Neural cell (in vitro differentiated cells): ENCODE data around the gene VIT. TPM values are rescaled to one million over a fixed set of nuclear protein-coding genes. Genes with fewer than 3 reads are reported as not detected.

Source experiments
- H2AFZ ChIP-seq: fragments of 200-600, 300-800 bp; sonication (generic), shearing (Covaris generic); 2 replicates; pipeline ENCODE4 v1.6.0; 2014; ENCODE audit warnings: low read depth, mild to moderate bottlenecking, antibody characterized with exemption, low read length, moderate library complexity
- H3F3A ChIP-seq: fragments of 200-600 bp; shearing (Covaris generic); 2 replicates; pipeline ENCODE4 v1.6.1; 2016; ENCODE audit warnings: mild to moderate bottlenecking, moderate library complexity, mixed read lengths, antibody characterized with exemption, low read length; ENCODE audit not compliant: insufficient read depth, poor library complexity, severe bottlenecking
- H3K27ac ChIP-seq: fragments of 200-600, 300-800 bp; sonication (generic), shearing (Covaris generic); 2 replicates; pipeline ENCODE4 v1.5.1; 2014; ENCODE audit warnings: mild to moderate bottlenecking, low read length, moderate library complexity
- H3K27me3 ChIP-seq: fragments of 300-800, 200-600 bp; sonication (generic), shearing (Covaris generic); 2 replicates; pipeline ENCODE4 v1.6.0; 2014; ENCODE audit warnings: mild to moderate bottlenecking, low read depth, low read length, moderate library complexity; ENCODE audit not compliant: insufficient read depth
- H3K36me3 ChIP-seq: fragments of 300-800, 200-600 bp; sonication (generic), shearing (Covaris generic); 2 replicates; pipeline ENCODE4 v1.5.1; 2014; ENCODE audit warnings: mild to moderate bottlenecking, antibody characterized with exemption, low read length, moderate library complexity; ENCODE audit not compliant: insufficient read depth
- H3K4me2 ChIP-seq: fragments of 300-800, 200-600 bp; sonication (generic), shearing (Covaris generic); 2 replicates; pipeline ENCODE4 v1.6.0; 2014; ENCODE audit warnings: mild to moderate bottlenecking, low read length
- H3K4me3 ChIP-seq: fragments of 300-800, 200-600 bp; sonication (generic), shearing (Covaris generic); 2 replicates; pipeline ENCODE4 v1.5.1; 2014; ENCODE audit warnings: mild to moderate bottlenecking, low read length, moderate library complexity
- H3K79me2 ChIP-seq: fragments of 200-600 bp; shearing (Covaris generic); replicated peaks from 2 replicates; pipeline ENCODE4 v1.6.0; 2014; ENCODE audit warnings: mild to moderate bottlenecking, low read length, moderate library complexity; ENCODE audit not compliant: insufficient read depth
- H3K9ac ChIP-seq: fragments of 300-800, 200-600 bp; sonication (generic), shearing (Covaris generic); 2 replicates; pipeline ENCODE4 v1.6.1; 2016; ENCODE audit warnings: mild to moderate bottlenecking, low read length, mixed read lengths
- H3K9me2 ChIP-seq: fragments of 200-600 bp; shearing (Covaris generic); 2 replicates; pipeline ENCODE4 v1.6.1; 2016; ENCODE audit warnings: mild to moderate bottlenecking, low read length, mixed read lengths; ENCODE audit not compliant: insufficient read depth
- H3K9me3 ChIP-seq: fragments of 200-600, 300-800 bp; sonication (generic), shearing (Covaris generic); 2 replicates; pipeline ENCODE4 v1.6.1; 2016; ENCODE audit warnings: mild to moderate bottlenecking, mixed run types, low read length, moderate library complexity, mixed read lengths
- H4K20me1 ChIP-seq: fragments of 200-600 bp; shearing (Covaris generic); 2 replicates; pipeline ENCODE4 v1.6.1; 2016; ENCODE audit warnings: mild to moderate bottlenecking, mixed run types; ENCODE audit not compliant: insufficient read depth
- EP300 ChIP-seq: fragments of 450-650 bp; conservative IDR thresholded peaks from 2 replicates; pipeline ENCODE4 v1.6.1; 2014; ENCODE audit warnings: antibody characterized with exemption, mild to moderate bottlenecking, moderate library complexity; ENCODE audit not compliant: poor library complexity, severe bottlenecking
- EZH2 ChIP-seq: fragments of 200-600, 300-800 bp; shearing (Covaris generic), sonication (generic); IDR thresholded peaks from 2 replicates; pipeline ENCODE4 v1.6.1; 2014; ENCODE audit warnings: antibody characterized with exemption, low read length, borderline replicate concordance, mild to moderate bottlenecking; ENCODE audit not compliant: insufficient read depth, poor library complexity, severe bottlenecking
- MXI1 ChIP-seq: fragments of 450-650 bp; conservative IDR thresholded peaks from 2 replicates; pipeline ENCODE4 v1.6.1; 2014; ENCODE audit warnings: antibody characterized with exemption, mild to moderate bottlenecking; ENCODE audit not compliant: poor library complexity, severe bottlenecking
- POLR2AphosphoS5 ChIP-seq: IDR thresholded peaks from 2 replicates; pipeline ENCODE4 v1.6.1; 2012
- RAD21 ChIP-seq: fragments of 450-650 bp; conservative IDR thresholded peaks from 2 replicates; pipeline ENCODE4 v1.6.1; 2014; ENCODE audit warnings: antibody characterized with exemption, mild to moderate bottlenecking, moderate library complexity
- SMC3 ChIP-seq: fragments of 450-650 bp; conservative IDR thresholded peaks from 2 replicates; pipeline ENCODE4 v1.6.1; 2014; ENCODE audit warnings: antibody characterized with exemption, mild to moderate bottlenecking, moderate library complexity; ENCODE audit not compliant: poor library complexity
- TAF1 ChIP-seq: IDR thresholded peaks from 2 replicates; pipeline ENCODE4 v1.6.1; 2012; ENCODE audit warnings: low read depth
- polyA plus RNA-seq: library from polyadenylated mRNA; depleted of rRNA; stranded (reverse); fragments of >200 nt; gene quantifications from 2 replicates; pipeline ENCODE4 v1.2.3, GENCODE V29; 2014
- TF ChIP-seq, protein P1 (sequence below): IDR thresholded peaks from 2 replicates; pipeline ENCODE4 v1.6.1; 2012; ENCODE audit warnings: borderline replicate concordance
- TF ChIP-seq, protein P2 (sequence below): fragments of 450-650 bp; IDR thresholded peaks from 2 replicates; pipeline ENCODE4 v1.5.1; 2014; ENCODE audit warnings: antibody characterized with exemption, mild to moderate bottlenecking, moderate library complexity; ENCODE audit not compliant: poor library complexity, severe bottlenecking

Gene VIT
- polyA plus RNA-seq, 1 donor from 2014 or later = not detected

- Histone ChIP-seq H3K9me3 (no peaks in the 10 kb centered on the region), H3K4me3 (no peak overlapping the region), H3F3A (no peaks in the 10 kb centered on the region), H3K4me2 (no peak overlapping the region), H4K20me1 (no peaks in the 10 kb centered on the region), H3K9ac (no peak overlapping the region), H3K27ac (no peak overlapping the region), H2AFZ (no peak overlapping the region), H3K79me2 (no peaks in the 10 kb centered on the region), H3K9me2 (no peaks in the 10 kb centered on the region), H3K27me3 (no peaks in the 10 kb centered on the region), H3K36me3 (no peaks in the 10 kb centered on the region)
- TF ChIP-seq TAF1 = no peak
- no peak for TF ChIP-seq EZH2
- TF ChIP-seq POLR2AphosphoS5 = no peak
- TF ChIP-seq SMC3 = no peak
- TF ChIP-seq, protein P1, sequence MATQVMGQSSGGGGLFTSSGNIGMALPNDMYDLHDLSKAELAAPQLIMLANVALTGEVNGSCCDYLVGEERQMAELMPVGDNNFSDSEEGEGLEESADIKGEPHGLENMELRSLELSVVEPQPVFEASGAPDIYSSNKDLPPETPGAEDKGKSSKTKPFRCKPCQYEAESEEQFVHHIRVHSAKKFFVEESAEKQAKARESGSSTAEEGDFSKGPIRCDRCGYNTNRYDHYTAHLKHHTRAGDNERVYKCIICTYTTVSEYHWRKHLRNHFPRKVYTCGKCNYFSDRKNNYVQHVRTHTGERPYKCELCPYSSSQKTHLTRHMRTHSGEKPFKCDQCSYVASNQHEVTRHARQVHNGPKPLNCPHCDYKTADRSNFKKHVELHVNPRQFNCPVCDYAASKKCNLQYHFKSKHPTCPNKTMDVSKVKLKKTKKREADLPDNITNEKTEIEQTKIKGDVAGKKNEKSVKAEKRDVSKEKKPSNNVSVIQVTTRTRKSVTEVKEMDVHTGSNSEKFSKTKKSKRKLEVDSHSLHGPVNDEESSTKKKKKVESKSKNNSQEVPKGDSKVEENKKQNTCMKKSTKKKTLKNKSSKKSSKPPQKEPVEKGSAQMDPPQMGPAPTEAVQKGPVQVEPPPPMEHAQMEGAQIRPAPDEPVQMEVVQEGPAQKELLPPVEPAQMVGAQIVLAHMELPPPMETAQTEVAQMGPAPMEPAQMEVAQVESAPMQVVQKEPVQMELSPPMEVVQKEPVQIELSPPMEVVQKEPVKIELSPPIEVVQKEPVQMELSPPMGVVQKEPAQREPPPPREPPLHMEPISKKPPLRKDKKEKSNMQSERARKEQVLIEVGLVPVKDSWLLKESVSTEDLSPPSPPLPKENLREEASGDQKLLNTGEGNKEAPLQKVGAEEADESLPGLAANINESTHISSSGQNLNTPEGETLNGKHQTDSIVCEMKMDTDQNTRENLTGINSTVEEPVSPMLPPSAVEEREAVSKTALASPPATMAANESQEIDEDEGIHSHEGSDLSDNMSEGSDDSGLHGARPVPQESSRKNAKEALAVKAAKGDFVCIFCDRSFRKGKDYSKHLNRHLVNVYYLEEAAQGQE = no peak
- TF ChIP-seq, protein P2, sequence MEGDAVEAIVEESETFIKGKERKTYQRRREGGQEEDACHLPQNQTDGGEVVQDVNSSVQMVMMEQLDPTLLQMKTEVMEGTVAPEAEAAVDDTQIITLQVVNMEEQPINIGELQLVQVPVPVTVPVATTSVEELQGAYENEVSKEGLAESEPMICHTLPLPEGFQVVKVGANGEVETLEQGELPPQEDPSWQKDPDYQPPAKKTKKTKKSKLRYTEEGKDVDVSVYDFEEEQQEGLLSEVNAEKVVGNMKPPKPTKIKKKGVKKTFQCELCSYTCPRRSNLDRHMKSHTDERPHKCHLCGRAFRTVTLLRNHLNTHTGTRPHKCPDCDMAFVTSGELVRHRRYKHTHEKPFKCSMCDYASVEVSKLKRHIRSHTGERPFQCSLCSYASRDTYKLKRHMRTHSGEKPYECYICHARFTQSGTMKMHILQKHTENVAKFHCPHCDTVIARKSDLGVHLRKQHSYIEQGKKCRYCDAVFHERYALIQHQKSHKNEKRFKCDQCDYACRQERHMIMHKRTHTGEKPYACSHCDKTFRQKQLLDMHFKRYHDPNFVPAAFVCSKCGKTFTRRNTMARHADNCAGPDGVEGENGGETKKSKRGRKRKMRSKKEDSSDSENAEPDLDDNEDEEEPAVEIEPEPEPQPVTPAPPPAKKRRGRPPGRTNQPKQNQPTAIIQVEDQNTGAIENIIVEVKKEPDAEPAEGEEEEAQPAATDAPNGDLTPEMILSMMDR = no peak
- TF ChIP-seq MXI1 = no peak
- no peak for TF ChIP-seq RAD21
- TF ChIP-seq EP300 = no peak
Measured at GRCh38 chr2:36705326-36706020, 9.0 kb downstream of the VIT start.

DNA sequence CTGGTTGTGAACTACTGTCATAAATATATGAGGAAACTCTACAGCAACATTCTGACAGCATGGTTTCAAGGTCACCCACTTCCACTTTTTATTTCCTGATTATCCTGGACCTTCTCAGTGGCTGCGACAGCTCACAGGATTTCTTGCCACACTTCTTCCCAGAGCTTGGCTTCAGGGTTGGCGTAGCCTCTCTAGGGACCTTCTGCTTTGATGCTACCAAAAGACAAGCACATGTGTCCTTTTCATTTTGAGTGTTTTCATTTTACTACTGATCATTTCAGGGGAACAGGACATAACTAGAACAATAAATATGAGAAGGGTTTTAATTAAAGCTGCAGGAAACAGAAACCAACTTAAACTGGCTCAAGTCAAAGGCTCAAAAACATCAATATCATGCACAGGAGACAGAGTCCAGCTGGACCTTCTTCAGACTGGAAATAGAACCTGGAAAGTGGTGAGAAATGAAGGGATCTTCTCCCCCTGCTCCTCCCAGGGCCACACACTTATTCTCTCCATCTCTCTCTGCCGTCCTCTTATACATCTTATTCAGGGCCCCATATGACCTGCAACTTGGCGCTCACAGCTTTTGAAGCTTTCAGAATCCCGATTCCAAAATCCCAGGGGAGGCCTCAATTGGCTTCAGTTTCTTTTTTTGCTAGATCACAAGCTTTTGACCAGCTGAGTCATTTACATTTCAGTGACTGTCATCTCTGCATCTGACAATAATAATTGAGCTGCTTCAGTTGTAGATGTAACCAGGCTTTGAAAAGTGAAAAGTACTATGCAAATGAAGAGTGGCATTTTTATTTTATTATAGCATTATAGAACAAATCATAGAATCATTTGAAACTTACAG is 9.7 kb downstream of the VIT start:
- no peaks in the 10 kb centered on the region for H3F3A ChIP-seq
- H3K27ac ChIP-seq = no peak overlapping the region
- H3K9me3 ChIP-seq = peaks cover 4% of the 10 kb centered on the region
- no peaks in the 10 kb centered on the region for H3K36me3 ChIP-seq
- H4K20me1 ChIP-seq = no peaks in the 10 kb centered on the region
- no peaks in the 10 kb centered on the region for H3K9me2 ChIP-seq
- TF ChIP-seq EZH2 (no peak), RAD21 (no peak), EP300 (no peak), MXI1 (no peak), POLR2AphosphoS5 (no peak), TAF1 (no peak), SMC3 (no peak)
- TF ChIP-seq, protein P1 = no peak
- TF ChIP-seq, protein P2 = no peak
- H3K4me2 ChIP-seq = no peak overlapping the region
- no peak overlapping the region for H2AFZ ChIP-seq
- H3K9ac ChIP-seq = no peak overlapping the region
- no peaks in the 10 kb centered on the region for H3K27me3 ChIP-seq
- no peak overlapping the region for H3K4me3 ChIP-seq
- no peaks in the 10 kb centered on the region for H3K79me2 ChIP-seq
